Measurements from ENCODE around the gene PAN3. TPM values are rescaled to one million over a fixed set of nuclear protein-coding genes. Genes with fewer than 3 reads are reported as not detected.

The PAN3 gene
- total RNA-seq, 1 donor from 2014 or later = 51.9 TPM

GRCh38 chr13:28110414-28110813 is 27.9 kb upstream of the PAN3 start:
- Mint-ChIP-seq H3K27me3 (ENCODE audit: unreplicated experiment) (no peaks in the 10 kb centered on the region), H3K27ac (ENCODE audit: unreplicated experiment) (no peak overlapping the region), H3K9me3 (ENCODE audit: unreplicated experiment) (no peaks in the 10 kb centered on the region), H3K4me1 (ENCODE audit: unreplicated experiment) (no peaks in the 10 kb centered on the region), H3K36me3 (ENCODE audit: low read depth, unreplicated experiment) (no peaks in the 10 kb centered on the region), H3K4me3 (ENCODE audit: unreplicated experiment) (no peak overlapping the region)
- TF ChIP-seq CTCF (IDR thresholded peaks at IDR 0.05; ENCODE audit: unreplicated experiment) = no peak
- DNase-seq (ENCODE audit: low spot score) = no peak

- no peaks in the 10 kb centered on the region for H3K36me3 Mint-ChIP-seq (ENCODE audit: low read depth, unreplicated experiment)
- H3K27ac Mint-ChIP-seq (ENCODE audit: unreplicated experiment) = no peak overlapping the region
- peaks cover 2% of the 10 kb centered on the region for H3K27me3 Mint-ChIP-seq (ENCODE audit: unreplicated experiment)
- peaks cover 6% of the 10 kb centered on the region for H3K4me1 Mint-ChIP-seq (ENCODE audit: unreplicated experiment)
- no peaks in the 10 kb centered on the region for H3K9me3 Mint-ChIP-seq (ENCODE audit: unreplicated experiment)
- DNase-seq (ENCODE audit: low spot score) = no peak
- no peak for TF ChIP-seq CTCF (IDR thresholded peaks at IDR 0.05; ENCODE audit: unreplicated experiment)
- H3K4me3 Mint-ChIP-seq (ENCODE audit: unreplicated experiment) = no peak overlapping the region
Measured at GRCh38 chr13:28116736-28117135, 21.6 kb upstream of the PAN3 start.

GRCh38 chr13:28117689-28118377 is 20.5 kb upstream of the PAN3 start:
- H3K4me1 Mint-ChIP-seq (ENCODE audit: unreplicated experiment) = peaks cover 6% of the 10 kb centered on the region
- no peak overlapping the region for H3K4me3 Mint-ChIP-seq (ENCODE audit: unreplicated experiment)
- no peaks in the 10 kb centered on the region for H3K36me3 Mint-ChIP-seq (ENCODE audit: low read depth, unreplicated experiment)
- no peaks in the 10 kb centered on the region for H3K9me3 Mint-ChIP-seq (ENCODE audit: unreplicated experiment)
- no peak overlapping the region for H3K27ac Mint-ChIP-seq (ENCODE audit: unreplicated experiment)
- peaks cover 2% of the 10 kb centered on the region for H3K27me3 Mint-ChIP-seq (ENCODE audit: unreplicated experiment)
- DNase-seq (ENCODE audit: low spot score) = no peak
- TF ChIP-seq CTCF (IDR thresholded peaks at IDR 0.05; ENCODE audit: unreplicated experiment) = no peak

GRCh38 chr13:28120317-28120716 is 18.0 kb upstream of the PAN3 start:
- peaks cover 6% of the 10 kb centered on the region for H3K4me1 Mint-ChIP-seq (ENCODE audit: unreplicated experiment)
- peaks cover 2% of the 10 kb centered on the region for H3K27me3 Mint-ChIP-seq (ENCODE audit: unreplicated experiment)
- no peak for DNase-seq (ENCODE audit: low spot score)
- no peak overlapping the region for H3K4me3 Mint-ChIP-seq (ENCODE audit: unreplicated experiment)
- no peaks in the 10 kb centered on the region for H3K9me3 Mint-ChIP-seq (ENCODE audit: unreplicated experiment)
- H3K27ac Mint-ChIP-seq (ENCODE audit: unreplicated experiment) = no peak overlapping the region
- H3K36me3 Mint-ChIP-seq (ENCODE audit: low read depth, unreplicated experiment) = no peaks in the 10 kb centered on the region
- TF ChIP-seq CTCF (IDR thresholded peaks at IDR 0.05; ENCODE audit: unreplicated experiment) = no peak

- no peak overlapping the region for H3K27ac Mint-ChIP-seq (ENCODE audit: unreplicated experiment)
- no peaks in the 10 kb centered on the region for H3K9me3 Mint-ChIP-seq (ENCODE audit: unreplicated experiment)
- H3K4me1 Mint-ChIP-seq (ENCODE audit: unreplicated experiment) = peaks cover 6% of the 10 kb centered on the region
- H3K4me3 Mint-ChIP-seq (ENCODE audit: unreplicated experiment) = no peak overlapping the region
- DNase-seq (ENCODE audit: low spot score) = no peak
- no peaks in the 10 kb centered on the region for H3K36me3 Mint-ChIP-seq (ENCODE audit: low read depth, unreplicated experiment)
- peaks cover 1% of the 10 kb centered on the region for H3K27me3 Mint-ChIP-seq (ENCODE audit: unreplicated experiment)
- TF ChIP-seq CTCF (IDR thresholded peaks at IDR 0.05; ENCODE audit: unreplicated experiment) = no peak
Measured at GRCh38 chr13:28121224-28121623, 17.1 kb upstream of the PAN3 start.

All from endothelial cell (in vitro differentiated cells).